ENCODE measurements around the gene RASSF4. TPM values are rescaled to one million over a fixed set of nuclear protein-coding genes. Genes with fewer than 3 reads are reported as not detected.

RASSF4 gene
- total and polyA plus RNA-seq, 2 donors from 2014 or later = 76.4 to 83.1 TPM

DNA sequence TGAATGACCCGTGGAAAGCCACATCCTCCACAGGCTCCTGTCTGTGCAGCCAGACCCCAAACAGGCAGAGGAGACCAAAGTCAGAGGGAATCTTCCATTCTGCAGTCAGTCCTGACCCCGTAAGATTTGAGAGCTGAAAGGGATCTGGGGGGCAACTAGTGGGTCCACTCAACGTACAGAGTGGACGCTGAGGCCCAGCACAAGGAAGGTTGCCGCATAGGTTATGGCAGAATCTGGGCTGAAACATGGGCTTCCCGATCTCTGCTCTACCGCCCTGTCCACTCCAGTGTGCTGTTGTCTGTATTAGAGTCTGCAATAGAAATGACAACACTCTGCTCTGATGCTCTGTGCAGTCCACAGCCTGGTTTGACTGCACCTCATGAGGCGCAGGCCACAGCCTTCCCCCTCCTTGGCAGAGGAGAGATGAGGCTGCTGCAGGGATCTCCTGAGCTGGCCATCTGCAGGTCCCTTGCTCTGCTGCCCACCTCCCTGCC lies 33.2 kb downstream of the RASSF4 start:
- peaks cover 0 to 36% (median 26%) of the 10 kb centered on the region in 3 donors for H3K36me3 ChIP-seq (ENCODE audit: control insufficient read depth in 2 of 3, insufficient read depth in 3 of 3, low read length in 3 of 3)
- no peak for TF ChIP-seq CTCF (IDR thresholded peaks at IDR 0.05; ENCODE audit: borderline replicate concordance, extremely low read depth, insufficient read depth)
- no peak overlapping the region for H3K27ac ChIP-seq (ENCODE audit: low read depth in 2 of 2, low read length in 2 of 2)
- H3K9me3 ChIP-seq (ENCODE audit: control insufficient read depth in 2 of 3, insufficient read depth in 1 of 3, low read length in 3 of 3) = no peaks in the 10 kb centered on the region
- peaks cover 0 to 35% (median 26%) of the 10 kb centered on the region in 3 donors for H3K4me1 ChIP-seq (ENCODE audit: control insufficient read depth in 2 of 3, insufficient read depth in 2 of 3, low read depth in 1 of 3, low read length in 3 of 3)
- no peak overlapping the region for H3K4me3 ChIP-seq (ENCODE audit: low read length in 3 of 3)
- intact Hi-C loops (cut with DNase I) = no loop called here
- DNase-seq = peak in 1 of 5 donors; percentile 2
- FAIRE-seq = no peak
- no peaks in the 10 kb centered on the region for H3K27me3 ChIP-seq (ENCODE audit: control insufficient read depth, insufficient read depth, low read length)
- no peak overlapping the region for H3K9ac ChIP-seq (ENCODE audit: low read length in 3 of 3)

- intact Hi-C loops (cut with DNase I) = no loop called here
- FAIRE-seq (no peak), DNase-seq (peak in 2 of 5 donors; percentile 31 to 68)
- Histone ChIP-seq H3K9me3 (ENCODE audit: control insufficient read depth in 2 of 3, insufficient read depth in 1 of 3, low read length in 3 of 3) (no peaks in the 10 kb centered on the region), H3K4me3 (ENCODE audit: low read length in 3 of 3) (no peak overlapping the region), H3K27me3 (ENCODE audit: control insufficient read depth, insufficient read depth, low read length) (no peaks in the 10 kb centered on the region), H3K4me1 (ENCODE audit: control insufficient read depth in 2 of 3, insufficient read depth in 2 of 3, low read depth in 1 of 3, low read length in 3 of 3) (peaks cover 0 to 40% (median 26%) of the 10 kb centered on the region in 3 donors), H3K27ac (ENCODE audit: low read depth in 2 of 2, low read length in 2 of 2) (no peak overlapping the region), H3K9ac (ENCODE audit: low read length in 3 of 3) (no peak overlapping the region), H3K36me3 (ENCODE audit: control insufficient read depth in 2 of 3, insufficient read depth in 3 of 3, low read length in 3 of 3) (peaks cover 0 to 30% (median 25%) of the 10 kb centered on the region in 3 donors)
- TF ChIP-seq CTCF (IDR thresholded peaks at IDR 0.05; ENCODE audit: borderline replicate concordance, extremely low read depth, insufficient read depth) = no peak
Measured at GRCh38 chr10:44993226-44993921, 33.8 kb downstream of the RASSF4 start.

DNA sequence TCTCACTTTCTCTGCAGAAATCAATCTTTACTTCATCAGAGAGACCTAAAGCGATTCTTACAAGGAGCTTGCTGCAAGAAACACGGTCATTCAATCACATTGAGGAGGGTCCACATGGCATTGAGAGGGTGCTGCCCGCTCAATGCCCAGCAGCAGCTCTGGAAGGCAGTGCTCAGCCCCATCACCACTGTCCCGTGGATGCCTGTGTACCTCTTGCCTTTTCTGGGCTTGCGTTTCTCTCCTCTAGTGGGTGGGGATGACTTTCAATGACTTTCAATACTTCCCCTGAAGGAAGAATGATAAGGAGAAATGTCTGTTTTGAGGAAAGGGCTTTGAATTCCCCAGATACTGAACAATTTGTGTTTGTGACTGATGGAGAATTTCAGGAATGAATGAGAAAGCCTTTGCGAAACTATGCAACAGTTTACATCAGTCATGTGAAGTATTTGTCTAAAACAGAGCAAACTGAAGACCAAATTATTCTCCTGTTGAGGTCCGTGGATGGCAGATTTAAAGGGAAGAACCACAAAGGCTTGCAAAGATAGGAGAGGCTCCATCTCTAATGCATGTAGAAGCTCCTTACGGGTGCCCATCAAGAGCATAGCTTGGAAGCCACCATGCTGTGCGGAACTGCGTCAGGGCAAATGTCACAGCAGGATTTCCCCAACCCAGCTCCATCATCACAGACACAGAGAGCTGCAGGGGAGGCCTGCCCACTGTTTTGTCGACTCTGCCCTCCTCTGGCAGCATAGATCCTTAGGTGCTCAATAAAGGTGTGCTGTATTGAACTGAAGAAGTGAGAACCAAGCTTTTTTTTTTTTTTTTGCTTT lies 34.5 kb downstream of the RASSF4 start:
- intact Hi-C loops (cut with DNase I) = no loop called here
- H3K27me3 ChIP-seq (ENCODE audit: control insufficient read depth, insufficient read depth, low read length) = no peaks in the 10 kb centered on the region
- no peak overlapping the region for H3K27ac ChIP-seq (ENCODE audit: low read depth in 2 of 2, low read length in 2 of 2)
- no peak for TF ChIP-seq CTCF (IDR thresholded peaks at IDR 0.05; ENCODE audit: borderline replicate concordance, extremely low read depth, insufficient read depth)
- peaks cover 0 to 22% (median 17%) of the 10 kb centered on the region in 3 donors for H3K36me3 ChIP-seq (ENCODE audit: control insufficient read depth in 2 of 3, insufficient read depth in 3 of 3, low read length in 3 of 3)
- H3K9me3 ChIP-seq (ENCODE audit: control insufficient read depth in 2 of 3, insufficient read depth in 1 of 3, low read length in 3 of 3) = no peaks in the 10 kb centered on the region
- H3K4me3 ChIP-seq (ENCODE audit: low read length in 3 of 3) = no peak overlapping the region
- DNase-seq (no peak), FAIRE-seq (no peak)
- H3K9ac ChIP-seq (ENCODE audit: low read length in 3 of 3) = no peak overlapping the region
- peaks cover 0 to 40% (median 26%) of the 10 kb centered on the region in 3 donors for H3K4me1 ChIP-seq (ENCODE audit: control insufficient read depth in 2 of 3, insufficient read depth in 2 of 3, low read depth in 1 of 3, low read length in 3 of 3)

Measured in kidney (tissue), 14 donors.